Urothelium cell line (cell line): ENCODE measurements around the gene PNP.
A peak's percentile ranks its signal among the peaks of the same experiment; 100 is the strongest.
"Not testable (repeated sequence)": the region's sequence is repeated elsewhere in the genome, so short reads cannot be mapped to it uniquely, and the experiment has no call there.

Source experiments
- DNase-seq: peaks from one replicate; pipeline ENCODE4 v3.0.0; 2011; ENCODE audit warnings: low spot score, mixed read lengths
- FAIRE-seq: peaks from 2 replicates; lab custom pipeline; 2011; peaks lifted over from hg19 to GRCh38; lab: Jason Lieb, UNC

Gene PNP

GRCh38 chr14:20489093-20489994 lies 20.1 kb downstream of the PNP start:
- DNase-seq (no peak), FAIRE-seq (peak; percentile 53)

- FAIRE-seq (no peak), DNase-seq (no peak)
These were observed 21.4 kb downstream of the PNP start for GRCh38 chr14:20490563-20490962.

GRCh38 chr14:20492486-20492885 lies 23.3 kb downstream of the PNP start:
- DNase-seq (no peak), FAIRE-seq (no peak)

- FAIRE-seq: no peak
- no peak for DNase-seq
These were observed 24.4 kb downstream of the PNP start for GRCh38 chr14:20493634-20494033.

- DNase-seq (no peak), FAIRE-seq (no peak)
These were observed 25.9 kb downstream of the PNP start for GRCh38 chr14:20494935-20495766.

- no peak for DNase-seq
These were observed 29.4 kb downstream of the PNP start for GRCh38 chr14:20498622-20499021.

GRCh38 chr14:20499108-20499507 lies 29.9 kb downstream of the PNP start:
- no peak for FAIRE-seq
- no peak for DNase-seq

More at GRCh38 chr14:20498622-20499021, 29.4 kb downstream of the PNP start:
- no peak for FAIRE-seq

GRCh38 chr14:20499881-20500280 lies 30.7 kb downstream of the PNP start:
- DNase-seq: no peak
- no peak for FAIRE-seq

GRCh38 chr14:20501346-20501745 lies 32.1 kb downstream of the PNP start:
- DNase-seq (no peak), FAIRE-seq (peak; percentile 20)

- FAIRE-seq (no peak), DNase-seq (no peak)
These were observed 34.7 kb downstream of the PNP start for GRCh38 chr14:20503898-20504297.

- DNase-seq, FAIRE-seq: not testable (repeated sequence)
These were observed 37.1 kb downstream of the PNP start for GRCh38 chr14:20506276-20506675.

- not testable (repeated sequence) for FAIRE-seq, DNase-seq
These were observed 37.5 kb downstream of the PNP start for GRCh38 chr14:20506752-20507151.

GRCh38 chr14:20507537-20507936 lies 38.3 kb downstream of the PNP start:
- DNase-seq, FAIRE-seq: not testable (repeated sequence)

GRCh38 chr14:20508367-20508766 lies 39.2 kb downstream of the PNP start:
- FAIRE-seq (no peak), DNase-seq (no peak)

- no peak for FAIRE-seq
- DNase-seq: no peak
These were observed 43.1 kb downstream of the PNP start for GRCh38 chr14:20512177-20512905.

- FAIRE-seq (no peak), DNase-seq (no peak)
These were observed 46.6 kb downstream of the PNP start for GRCh38 chr14:20515846-20516245.

- FAIRE-seq (no peak), DNase-seq (peak; percentile 23)
These were observed 47.7 kb downstream of the PNP start for GRCh38 chr14:20516921-20517320.

- DNase-seq: no peak
These were observed 53.1 kb downstream of the PNP start for GRCh38 chr14:20522332-20522731.

GRCh38 chr14:20524027-20524426 lies 54.8 kb downstream of the PNP start:
- FAIRE-seq: peak; percentile 67
- DNase-seq: no peak

More at GRCh38 chr14:20522332-20522731, 53.1 kb downstream of the PNP start:
- no peak for FAIRE-seq
